HG02678 (cell line): ENCODE measurements around the gene NEDD4L.
"Not testable (repeated sequence)": the region's sequence is repeated elsewhere in the genome, so short reads cannot be mapped to it uniquely, and the experiment has no call there.

Experiments
- ATAC-seq: cut with Tn5 transposase; IDR thresholded peaks from one replicate; pipeline ENCODE4 v1.9.1; 2021; ENCODE audit warnings: mild to moderate bottlenecking, moderate library complexity; ENCODE audit not compliant: unreplicated experiment

NEDD4L gene

DNA sequence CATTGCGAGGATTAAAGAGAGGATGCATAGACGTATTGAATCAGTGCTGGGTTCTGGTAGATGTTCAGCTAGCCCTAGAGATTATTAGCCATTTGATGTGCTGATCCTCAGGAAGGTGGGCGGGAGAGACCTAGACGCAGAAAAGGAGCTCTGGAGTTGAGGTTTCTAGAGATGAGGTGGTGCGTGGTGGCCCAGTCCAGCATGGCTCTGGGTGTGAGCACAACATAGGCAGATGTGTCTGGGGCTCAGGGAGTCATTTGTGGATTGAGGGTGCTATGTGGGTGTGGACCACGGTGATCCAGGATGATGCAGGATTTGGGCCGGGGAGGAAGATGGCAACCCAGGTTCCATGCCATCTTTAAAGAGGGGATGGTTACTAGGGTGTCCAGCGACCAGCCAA, 102.1 kb downstream of the NEDD4L start:
- no peak for ATAC-seq

DNA sequence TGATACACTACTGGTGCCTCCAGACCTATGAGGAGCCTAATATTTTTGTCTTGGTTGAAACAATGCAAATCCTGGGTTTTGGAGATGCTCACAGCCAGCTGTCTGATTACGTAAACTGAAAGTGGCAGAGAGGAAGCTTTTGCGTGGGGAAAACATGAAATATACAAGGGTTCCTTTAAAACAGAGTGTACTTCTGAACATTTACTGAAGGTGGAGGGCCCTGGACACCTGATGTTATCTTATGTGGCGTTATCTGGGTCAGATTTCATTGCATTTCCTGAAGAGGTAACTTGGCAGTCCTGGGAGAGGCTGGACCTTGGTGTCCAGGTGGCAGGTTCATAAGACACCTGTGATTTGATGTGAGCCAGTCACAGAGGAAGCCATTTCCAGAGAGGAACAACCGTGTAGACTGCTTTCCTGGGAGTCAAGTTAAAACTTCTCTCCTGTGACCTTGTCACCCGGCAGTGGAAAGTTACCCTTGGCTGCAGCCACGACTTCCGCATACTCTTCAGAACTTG, 105.0 kb downstream of the NEDD4L start:
- peak; percentile 87 for ATAC-seq

DNA sequence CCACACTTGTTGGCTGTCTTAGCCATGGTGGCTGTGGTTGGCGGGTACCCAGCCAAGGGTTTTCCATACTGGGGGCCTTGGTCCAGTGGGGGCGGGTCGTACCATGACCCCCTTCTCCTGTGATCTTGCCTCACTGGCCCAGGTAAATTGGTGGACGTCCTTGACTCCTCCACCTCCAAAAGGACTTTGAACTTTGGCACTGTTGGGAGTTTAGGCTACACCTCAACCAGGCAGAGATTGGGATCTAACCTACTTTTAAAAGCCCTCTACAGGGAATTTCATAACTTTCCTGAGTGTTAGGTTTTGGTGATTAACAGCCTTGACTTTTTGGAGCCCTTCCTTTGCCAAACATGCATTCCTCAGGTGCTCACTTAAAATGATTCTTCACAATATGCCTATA, 106.7 kb downstream of the NEDD4L start:
- no peak for ATAC-seq

DNA sequence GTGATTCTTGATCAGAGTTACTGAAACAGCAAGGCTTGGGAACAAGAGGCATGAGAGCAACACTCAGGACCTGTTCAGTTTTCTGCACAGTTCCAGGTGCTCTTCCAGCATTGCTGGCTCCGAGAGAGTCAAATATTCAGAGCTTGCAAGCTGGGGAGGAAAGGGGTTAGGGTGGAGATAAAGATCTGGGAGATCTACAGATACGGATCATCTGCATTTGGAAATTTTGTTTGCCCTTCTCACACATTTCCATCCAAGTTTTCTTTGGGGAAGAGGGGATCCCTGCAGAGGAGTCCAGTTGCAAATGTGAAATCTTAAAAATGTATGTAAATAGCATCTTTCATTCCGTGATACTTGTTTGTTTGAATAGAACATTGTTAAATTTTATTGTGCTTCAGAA, 108.2 kb downstream of the NEDD4L start:
- ATAC-seq = no peak

DNA sequence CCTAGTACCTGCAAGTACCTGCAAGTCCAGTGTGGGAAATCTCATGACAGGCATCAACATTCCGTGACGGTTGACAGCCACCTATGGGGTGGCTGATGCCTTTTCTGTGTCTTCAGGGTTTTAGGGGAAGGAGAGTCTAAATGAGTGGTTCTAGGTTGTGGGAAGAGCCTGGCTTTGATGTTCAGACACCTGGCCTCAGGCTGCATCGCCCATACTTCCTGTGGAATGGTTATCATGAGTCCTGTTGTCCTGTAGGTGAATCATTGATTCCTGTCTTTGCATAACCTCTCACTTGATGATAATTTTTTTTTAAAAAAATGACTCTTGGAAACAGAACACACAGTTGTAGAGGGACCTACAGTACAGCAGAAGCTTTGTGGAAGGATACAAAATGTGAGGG, 108.9 kb downstream of the NEDD4L start:
- no peak for ATAC-seq

DNA sequence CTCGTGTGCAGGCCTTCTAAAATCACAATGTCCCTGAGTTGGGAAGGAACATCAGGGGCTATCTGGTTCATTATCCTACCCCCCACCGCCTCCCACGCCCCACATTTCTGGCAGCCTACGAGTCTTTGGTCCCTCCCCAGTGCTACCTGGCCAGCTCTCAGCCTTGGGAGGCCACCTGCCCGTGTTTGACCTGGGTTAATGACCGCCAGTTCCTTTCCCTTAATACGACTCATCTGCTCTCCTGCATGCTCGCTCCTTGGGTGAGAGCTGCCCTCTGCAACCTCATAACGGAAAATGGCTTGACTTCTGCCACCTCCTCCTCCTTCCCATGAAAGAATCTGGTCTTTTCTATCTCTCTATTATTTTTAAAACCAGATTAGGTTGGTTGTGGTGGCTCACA, 112.5 kb downstream of the NEDD4L start:
- no peak for ATAC-seq

DNA sequence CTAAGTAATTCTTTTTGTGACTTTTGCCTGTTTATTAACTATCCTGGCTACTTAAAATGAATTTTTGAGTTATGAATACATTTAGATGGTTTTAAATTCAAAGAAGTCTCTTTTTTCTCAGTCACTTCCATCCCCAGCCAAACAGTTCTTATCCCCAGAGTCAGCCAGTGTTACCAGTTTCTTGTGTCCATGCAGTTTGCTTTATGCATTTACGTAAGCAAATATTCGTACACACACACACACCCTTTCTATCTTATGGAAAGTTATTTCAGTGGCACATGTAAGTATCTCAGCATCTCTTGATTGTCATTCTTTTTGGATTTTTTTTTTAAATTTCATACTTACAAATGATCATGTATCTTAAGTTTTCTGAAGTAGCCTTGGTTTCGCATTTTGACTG, 113.2 kb downstream of the NEDD4L start:
- no peak for ATAC-seq

DNA sequence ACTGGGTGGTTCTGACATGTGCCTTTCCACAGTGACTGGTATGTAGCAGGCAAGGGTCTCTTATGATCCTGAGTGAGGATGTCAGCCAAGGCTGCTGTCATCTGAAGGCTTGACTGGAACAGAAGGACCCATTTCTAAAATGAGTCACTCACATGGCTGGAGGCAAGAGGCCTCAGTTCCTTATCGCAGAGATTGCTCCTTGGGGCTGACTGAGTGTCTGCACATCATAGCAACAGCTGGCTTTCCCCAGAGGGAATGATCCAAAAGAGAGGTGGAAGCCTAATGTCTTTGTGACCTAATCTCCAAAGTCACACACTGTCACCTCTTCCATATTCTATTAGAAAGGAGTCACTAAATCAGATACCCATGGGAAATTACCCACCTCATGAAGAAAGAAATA, 114.0 kb downstream of the NEDD4L start:
- no peak for ATAC-seq

DNA sequence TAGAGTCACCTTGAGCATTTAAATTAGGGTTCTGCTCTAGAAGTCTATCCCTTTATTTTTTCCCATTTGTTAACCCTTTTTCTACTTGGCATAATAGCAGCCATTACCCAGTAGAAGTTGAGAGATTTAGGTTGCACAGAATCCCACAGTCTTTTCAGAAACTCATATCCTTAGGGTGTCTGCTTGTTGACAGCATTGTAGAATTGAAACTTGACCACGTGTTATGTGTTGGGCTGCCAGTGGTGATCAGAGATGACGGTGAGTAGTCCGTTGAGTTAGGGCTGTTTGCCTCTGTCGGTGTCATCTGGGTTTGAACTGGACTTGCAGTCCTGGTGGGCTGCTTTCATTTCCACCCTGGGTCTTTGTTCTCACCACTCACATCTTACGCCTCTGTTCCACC, 114.4 kb downstream of the NEDD4L start:
- ATAC-seq = no peak

DNA sequence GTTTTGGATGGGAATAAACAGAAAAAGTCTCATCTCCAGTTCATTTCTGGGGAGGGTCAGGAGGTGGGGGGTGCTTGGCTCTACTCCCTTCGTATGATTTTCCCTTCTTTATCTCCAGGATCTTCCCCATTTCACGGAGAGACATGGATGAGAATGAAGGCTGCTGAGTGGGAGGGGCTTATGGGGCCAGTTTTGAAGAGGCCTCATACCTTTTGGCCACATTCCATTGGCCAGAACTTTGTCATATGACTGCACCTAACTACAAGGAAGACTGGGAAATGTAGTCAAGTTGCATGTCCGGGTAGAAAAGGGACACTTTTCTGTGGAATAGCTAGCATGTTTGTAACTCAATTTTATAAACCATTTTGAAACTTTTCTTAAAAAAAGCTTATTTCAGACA, 117.6 kb downstream of the NEDD4L start:
- ATAC-seq = no peak

DNA sequence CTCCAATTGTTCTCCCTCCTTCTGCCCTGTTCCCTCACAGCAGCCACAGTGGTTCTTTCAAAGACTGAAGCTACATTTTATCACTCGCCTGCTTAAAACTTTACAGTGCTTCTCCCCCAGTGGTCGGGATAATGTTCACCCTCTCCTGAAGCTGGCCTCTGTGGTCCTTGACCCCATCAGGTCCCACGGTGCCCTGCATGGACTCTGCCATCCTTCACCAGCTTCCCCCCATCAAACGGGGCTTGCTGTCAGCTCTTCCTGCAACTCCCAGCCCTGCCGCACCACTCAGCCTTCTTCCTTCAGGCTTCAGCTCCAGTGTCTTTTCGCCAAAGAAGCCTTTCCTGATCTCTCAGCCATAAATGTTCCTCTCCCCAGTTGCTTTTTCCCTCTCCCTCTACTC, 118.1 kb downstream of the NEDD4L start:
- no peak for ATAC-seq

DNA sequence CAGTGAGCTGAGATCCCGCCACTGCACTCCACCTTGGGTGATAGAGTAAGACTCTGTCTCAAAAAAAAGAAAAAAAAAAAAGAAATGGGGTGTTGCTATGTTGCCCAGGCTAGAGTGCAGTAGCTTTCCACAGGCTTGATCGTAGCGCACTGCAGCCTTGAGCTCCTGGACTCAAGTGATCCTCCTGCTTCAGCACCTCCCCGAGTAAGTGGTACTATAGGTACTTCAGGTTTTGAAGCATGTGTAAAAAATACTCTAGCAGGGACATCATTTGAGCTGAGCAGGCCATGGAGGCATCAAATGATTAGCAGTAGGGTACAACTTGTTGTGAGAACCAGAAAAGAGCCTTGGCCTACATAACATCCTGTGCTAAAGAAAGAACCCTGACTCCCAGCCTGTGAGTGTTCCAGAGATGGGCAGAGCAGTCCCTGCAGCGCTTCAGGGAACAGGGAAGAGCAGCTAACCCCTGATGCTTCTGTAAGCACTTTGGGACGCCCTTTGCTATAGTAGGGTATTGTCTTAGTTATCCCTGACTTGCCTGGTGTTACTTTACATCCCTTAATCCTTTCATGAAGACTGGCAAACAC, 119.1 kb downstream of the NEDD4L start:
- ATAC-seq = no peak

DNA sequence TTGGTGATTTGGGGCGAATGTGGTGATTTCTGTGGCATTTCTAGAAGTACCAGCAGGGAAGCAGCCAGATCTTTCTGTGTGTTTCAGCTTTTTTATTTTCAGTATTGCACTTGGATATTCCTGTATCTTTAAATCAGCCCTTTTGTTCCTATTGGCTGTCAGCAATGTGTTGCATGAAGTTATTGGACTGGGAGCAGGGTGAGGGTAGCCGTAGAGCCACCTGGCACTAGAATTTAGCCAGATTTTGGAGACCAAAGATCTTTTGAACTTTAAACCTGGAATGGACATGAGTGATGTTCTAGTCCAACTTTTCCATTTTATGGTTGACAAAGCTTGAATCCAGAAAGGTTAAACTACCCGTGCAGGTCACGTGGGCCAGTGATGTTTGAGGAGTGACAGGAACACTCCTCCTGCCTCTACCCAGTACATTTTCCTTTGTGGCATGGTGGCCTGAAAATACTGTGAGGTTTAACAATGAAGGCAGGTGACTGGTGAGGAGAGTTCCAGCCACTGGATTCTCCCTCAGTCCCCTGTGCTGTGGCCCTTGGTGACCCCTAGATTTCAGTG, 122.3 kb downstream of the NEDD4L start:
- ATAC-seq = no peak

DNA sequence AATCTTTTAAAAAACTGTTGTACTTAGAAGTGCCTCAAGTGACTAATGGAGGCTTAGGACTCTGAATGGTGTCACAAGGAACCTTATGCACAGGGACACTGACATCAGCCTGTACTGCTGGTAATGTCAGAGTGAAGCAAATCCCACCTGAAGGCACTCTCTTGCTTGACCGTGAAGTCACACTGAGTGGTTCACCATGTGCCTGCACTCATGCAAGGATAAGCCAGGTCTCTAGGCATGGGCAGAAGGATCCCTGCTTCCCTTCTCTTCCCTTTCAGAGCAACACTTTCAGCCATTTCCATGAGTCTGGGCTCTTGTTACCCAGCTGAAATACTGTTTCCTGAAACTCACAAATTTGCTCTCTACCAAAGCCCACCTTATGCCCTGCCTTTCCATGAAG, 123.0 kb downstream of the NEDD4L start:
- ATAC-seq = no peak

DNA sequence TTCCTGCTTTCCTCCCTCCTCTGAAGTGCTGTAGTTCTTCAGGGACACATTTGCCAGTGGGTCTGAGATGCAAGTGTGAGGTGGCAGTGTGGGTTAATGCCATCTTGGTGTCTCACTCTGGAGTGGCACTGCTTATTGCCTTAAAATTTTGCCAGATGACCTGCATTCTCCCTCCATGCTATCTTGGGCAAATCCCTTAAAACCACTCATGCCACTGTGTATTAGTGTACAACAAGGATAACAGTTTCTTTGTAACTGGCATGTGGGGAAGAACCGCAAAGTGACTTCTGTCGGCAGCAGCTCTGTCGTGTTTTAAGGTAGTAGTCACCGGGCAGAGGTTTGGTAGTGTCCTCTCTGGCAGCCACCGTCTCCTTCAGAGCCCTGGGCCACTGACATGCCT, 124.2 kb downstream of the NEDD4L start:
- ATAC-seq = no peak

DNA sequence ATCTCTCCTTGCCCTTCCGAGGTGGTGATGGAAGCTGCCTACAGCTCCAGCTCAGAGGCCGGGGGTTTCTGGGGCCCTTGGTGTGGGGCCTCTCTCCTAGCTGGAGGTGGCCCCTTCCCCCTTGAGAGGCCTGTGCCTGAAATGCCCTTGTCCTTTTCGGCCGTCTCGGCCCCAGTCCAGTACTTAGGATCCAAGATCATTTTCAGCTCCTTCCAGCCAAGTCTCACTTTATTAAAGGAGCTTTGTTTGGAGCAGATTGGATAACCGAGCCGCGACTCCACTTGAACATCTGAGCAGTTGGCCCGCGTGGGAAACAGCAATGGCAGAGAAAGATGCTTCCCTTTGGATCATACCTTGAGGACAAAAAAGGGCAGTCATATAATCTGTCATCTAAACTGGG, 125.0 kb downstream of the NEDD4L start:
- ATAC-seq = no peak

DNA sequence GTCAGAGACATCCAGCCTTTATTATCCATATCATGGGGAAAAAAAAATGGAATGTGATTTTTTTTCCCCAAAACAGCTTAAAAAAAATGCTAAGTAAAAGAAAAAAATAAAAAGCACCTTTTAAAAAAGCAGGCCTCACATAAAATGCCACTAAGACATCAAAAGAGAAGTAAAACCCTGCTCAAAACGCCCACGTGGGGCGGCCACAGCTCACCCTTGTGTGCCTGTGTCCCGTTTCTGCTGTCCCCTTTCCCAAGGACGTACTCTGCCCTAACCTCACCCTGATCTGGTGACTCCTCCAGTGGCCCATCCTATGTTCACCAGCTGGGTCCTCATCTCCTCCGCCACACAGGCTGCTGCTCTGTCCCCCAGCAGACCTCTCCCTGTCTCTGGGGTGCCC, 125.4 kb downstream of the NEDD4L start:
- ATAC-seq = no peak

DNA sequence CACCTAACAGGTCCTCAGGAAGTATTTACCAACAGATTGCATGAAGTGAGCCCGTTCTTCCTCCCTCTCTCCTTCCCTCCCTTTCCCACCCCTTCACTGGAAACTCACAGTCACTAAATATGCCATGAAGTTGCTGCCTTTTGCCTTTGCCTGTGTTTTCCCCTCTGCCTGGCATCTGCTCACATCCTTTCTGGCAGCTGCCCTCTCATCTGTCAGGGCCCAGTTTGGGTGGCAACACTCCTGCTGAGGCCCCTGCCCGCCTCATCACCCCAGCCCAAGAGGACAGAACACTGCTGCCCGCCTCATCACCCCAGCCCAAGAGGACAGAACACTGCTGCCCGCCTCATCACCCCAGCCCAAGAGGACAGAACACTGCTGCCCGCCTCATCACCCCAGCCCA, 126.0 kb downstream of the NEDD4L start:
- ATAC-seq = not testable (repeated sequence)

DNA sequence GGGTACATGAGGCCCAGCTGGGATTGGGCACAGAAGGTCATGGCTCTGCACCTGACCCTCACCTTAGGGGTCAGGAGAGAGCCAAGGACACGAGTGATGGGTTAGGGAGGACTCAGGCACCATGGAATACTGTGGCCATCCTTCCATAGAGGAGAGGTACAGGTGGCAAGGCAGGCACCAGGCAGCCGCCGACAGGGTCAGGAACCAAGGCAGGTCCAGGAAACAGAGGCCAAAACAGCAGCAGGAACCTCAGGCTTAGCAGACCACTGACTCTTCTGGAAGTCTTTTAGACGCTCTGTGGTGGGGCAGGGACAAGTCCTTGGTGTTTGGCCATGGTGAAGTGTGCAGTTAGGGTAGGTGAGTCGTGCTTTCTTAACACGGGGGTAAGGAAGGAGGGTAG, 128.0 kb downstream of the NEDD4L start:
- ATAC-seq = no peak

DNA sequence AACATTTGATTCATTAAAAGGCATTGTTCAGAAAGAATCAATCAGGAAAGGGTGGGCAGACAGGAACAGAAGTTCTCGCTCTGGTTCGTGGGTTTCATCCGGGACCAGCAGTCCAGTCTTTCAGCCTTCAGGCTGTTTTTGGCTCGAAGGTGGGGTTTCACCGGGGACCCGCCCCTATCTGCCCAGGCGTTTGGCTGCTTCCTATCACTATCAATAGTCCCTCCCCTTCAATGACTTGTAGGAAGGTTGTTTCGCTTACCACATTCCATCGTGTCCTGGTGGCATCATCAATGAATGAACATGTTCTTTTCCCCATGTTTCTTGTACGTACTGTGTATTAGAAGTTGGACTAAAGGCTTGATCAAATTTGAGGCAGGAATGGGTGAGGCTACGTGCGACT, 130.3 kb downstream of the NEDD4L start:
- no peak for ATAC-seq

DNA sequence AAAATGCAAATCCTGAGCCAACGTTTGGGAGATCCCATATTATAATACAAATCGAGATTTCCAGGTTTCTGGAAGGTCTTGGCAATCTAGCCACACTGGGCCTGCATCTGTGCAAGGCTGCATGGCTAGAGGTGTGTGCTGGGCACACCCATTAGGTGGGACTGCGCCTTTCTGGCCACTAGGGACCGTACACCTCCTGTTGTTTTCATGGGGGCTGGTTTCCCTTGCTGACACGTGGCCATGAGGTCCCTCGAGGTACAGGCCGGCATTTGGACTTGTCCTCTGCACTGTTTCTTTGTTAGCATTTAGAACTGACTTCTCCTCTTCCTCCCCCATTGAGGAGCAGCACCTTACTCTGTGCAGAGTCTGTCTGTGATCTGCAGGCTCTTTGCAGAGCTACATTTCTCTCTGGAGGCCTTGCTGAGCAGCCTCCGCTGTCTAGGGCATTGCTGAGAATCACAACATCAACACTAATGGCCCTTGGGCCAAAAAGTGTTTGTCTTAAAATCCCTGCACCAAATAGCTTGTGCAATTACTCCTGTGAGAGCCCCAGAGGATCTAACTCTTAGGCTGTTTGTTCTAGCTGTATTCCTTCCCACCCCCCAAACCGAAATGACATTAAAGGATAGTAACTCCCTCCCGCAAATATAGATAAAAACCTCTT, 131.2 kb downstream of the NEDD4L start:
- ATAC-seq = no peak

DNA sequence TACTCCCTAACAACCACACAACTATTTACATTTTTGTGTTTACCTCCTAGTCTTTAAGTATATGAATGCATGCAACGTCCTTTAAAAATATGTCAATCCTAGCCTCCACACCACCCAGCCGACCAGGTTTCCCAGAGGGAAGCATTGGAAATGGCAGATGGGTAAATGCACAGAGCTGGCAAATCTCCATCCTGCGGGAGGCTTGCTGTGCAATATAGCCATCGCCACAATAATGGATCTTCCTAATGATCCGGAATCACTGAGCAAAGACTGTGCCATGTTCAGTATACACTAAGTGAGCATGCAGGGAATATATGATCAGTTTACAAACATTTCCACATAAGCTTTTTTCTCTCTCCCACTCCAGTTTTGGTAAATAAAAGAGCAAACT, 131.8 kb downstream of the NEDD4L start:
- no peak for ATAC-seq
